ENCODE results near the gene SSBP3. TPM values are rescaled to one million over a fixed set of nuclear protein-coding genes. Genes with fewer than 3 reads are reported as not detected.

Gene SSBP3
- total RNA-seq, 2 donors from 2014 or later, result 63.8 to 76.5 TPM

- H3K36me3 ChIP-seq, result no peaks in the 10 kb centered on the region
- intact Hi-C loops (cut with DNase I), result no loop called here
- no peak overlapping the region for H3K4me3 ChIP-seq
- H3K27ac ChIP-seq, result no peak overlapping the region
- TF ChIP-seq, protein P1, sequence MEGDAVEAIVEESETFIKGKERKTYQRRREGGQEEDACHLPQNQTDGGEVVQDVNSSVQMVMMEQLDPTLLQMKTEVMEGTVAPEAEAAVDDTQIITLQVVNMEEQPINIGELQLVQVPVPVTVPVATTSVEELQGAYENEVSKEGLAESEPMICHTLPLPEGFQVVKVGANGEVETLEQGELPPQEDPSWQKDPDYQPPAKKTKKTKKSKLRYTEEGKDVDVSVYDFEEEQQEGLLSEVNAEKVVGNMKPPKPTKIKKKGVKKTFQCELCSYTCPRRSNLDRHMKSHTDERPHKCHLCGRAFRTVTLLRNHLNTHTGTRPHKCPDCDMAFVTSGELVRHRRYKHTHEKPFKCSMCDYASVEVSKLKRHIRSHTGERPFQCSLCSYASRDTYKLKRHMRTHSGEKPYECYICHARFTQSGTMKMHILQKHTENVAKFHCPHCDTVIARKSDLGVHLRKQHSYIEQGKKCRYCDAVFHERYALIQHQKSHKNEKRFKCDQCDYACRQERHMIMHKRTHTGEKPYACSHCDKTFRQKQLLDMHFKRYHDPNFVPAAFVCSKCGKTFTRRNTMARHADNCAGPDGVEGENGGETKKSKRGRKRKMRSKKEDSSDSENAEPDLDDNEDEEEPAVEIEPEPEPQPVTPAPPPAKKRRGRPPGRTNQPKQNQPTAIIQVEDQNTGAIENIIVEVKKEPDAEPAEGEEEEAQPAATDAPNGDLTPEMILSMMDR (IDR thresholded peaks at IDR 0.05), result no peak
- no peaks in the 10 kb centered on the region for H3K4me1 ChIP-seq
- H3K9ac ChIP-seq (ENCODE audit: low read depth in 2 of 2, low read length in 2 of 2), result no peak overlapping the region
- no peaks in the 10 kb centered on the region for H3K9me3 ChIP-seq
- DNase-seq, result no peak
- H3K27me3 ChIP-seq, result no peaks in the 10 kb centered on the region
Measured at GRCh38 chr1:54270543-54270942, 135.7 kb downstream of the SSBP3 start.

GRCh38 chr1:54268762-54269297 lies 137.4 kb downstream of the SSBP3 start:
- no peaks in the 10 kb centered on the region for H3K4me1 ChIP-seq
- intact Hi-C loops (cut with DNase I), result no loop called here
- no peak for DNase-seq

DNA sequence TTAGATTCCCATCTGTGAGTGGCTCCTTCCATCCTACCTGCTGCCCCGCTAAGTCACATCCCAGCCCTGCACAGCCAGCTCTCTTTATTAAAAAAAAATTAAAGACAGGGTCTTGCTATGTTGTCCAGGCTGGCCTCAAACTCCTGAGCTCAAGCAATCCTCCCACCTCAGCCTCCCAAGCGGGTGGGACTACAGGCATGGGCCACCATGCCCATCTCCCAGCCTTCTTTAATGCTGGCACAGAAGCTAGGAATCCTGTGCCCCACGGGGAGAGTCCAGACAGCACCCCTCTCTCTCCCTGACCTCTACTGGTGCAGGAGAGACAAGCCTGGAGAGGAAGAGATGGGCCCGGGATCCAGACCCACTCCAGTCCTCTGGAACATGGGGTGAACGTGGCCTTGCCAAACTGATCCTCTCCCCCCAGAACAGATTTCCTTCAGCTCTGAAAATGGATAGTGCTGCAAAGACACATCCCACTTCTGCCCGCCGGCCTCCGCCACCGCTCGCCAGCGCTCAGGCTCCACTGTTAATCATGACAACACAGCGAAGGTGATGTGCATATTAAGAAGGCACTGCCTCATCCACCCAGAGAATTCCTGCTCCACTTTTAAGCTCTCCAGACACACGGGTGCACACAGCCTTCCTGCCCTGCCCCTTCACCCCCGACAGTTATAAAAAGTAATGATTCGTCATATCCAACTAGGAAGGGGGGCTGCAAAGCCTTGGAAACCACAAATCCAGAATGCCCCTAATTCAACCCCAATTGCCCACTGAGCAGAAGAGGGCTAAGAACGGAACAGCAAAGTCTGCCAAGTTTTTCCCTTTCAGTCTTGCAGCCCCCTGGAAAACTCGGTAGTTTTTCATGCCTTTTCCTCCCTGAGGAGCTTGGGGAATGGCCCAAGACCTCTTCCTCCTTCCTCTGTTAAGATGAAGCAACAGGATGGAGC lies 138.1 kb downstream of the SSBP3 start:
- Histone ChIP-seq H3K27me3 (no peaks in the 10 kb centered on the region), H3K4me3 (no peak overlapping the region), H3K4me1 (no peaks in the 10 kb centered on the region), H3K36me3 (no peaks in the 10 kb centered on the region), H3K9me3 (no peaks in the 10 kb centered on the region), H3K27ac (no peak overlapping the region), H3K9ac (ENCODE audit: low read depth in 2 of 2, low read length in 2 of 2) (no peak overlapping the region)
- no peak for DNase-seq
- intact Hi-C loops (cut with DNase I), result no loop called here
- TF ChIP-seq, protein P1 (IDR thresholded peaks at IDR 0.05), result no peak

More at GRCh38 chr1:54268762-54269297, 137.4 kb downstream of the SSBP3 start:
- H3K9ac ChIP-seq (ENCODE audit: low read depth in 2 of 2, low read length in 2 of 2), result no peak overlapping the region
- no peaks in the 10 kb centered on the region for H3K36me3 ChIP-seq
- no peaks in the 10 kb centered on the region for H3K9me3 ChIP-seq
- no peak overlapping the region for H3K4me3 ChIP-seq
- TF ChIP-seq, protein P1 (IDR thresholded peaks at IDR 0.05), result no peak
- no peaks in the 10 kb centered on the region for H3K27me3 ChIP-seq
- no peak overlapping the region for H3K27ac ChIP-seq

GRCh38 chr1:54266908-54267307 lies 139.3 kb downstream of the SSBP3 start:
- intact Hi-C loops (cut with DNase I), result no loop called here
- no peak overlapping the region for H3K9ac ChIP-seq (ENCODE audit: low read depth in 2 of 2, low read length in 2 of 2)
- TF ChIP-seq, protein P1 (IDR thresholded peaks at IDR 0.05), result no peak
- H3K27me3 ChIP-seq, result no peaks in the 10 kb centered on the region
- no peaks in the 10 kb centered on the region for H3K9me3 ChIP-seq
- H3K4me1 ChIP-seq, result no peaks in the 10 kb centered on the region
- no peak overlapping the region for H3K27ac ChIP-seq
- no peak for DNase-seq
- H3K4me3 ChIP-seq, result no peak overlapping the region
- no peaks in the 10 kb centered on the region for H3K36me3 ChIP-seq

DNA sequence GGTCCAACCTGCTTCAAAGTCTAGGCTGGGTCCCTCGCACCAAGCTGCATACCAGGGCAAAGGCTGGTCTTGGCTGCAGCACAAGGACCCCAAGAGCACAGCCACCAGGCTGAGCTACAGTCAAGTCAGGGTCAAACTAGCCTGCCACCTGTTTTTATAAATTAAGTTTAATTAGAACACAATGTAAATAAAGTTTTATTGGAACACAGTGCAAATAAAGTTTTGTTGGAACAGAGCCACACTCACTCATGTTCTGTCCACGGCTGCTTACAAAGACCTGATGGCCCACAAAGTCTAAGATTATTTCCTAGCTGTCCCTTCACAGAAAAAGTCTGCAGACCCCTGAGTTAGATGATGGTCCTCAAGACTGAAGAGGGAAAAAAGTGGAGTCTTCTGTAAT lies 140.0 kb downstream of the SSBP3 start:
- Histone ChIP-seq H3K9me3 (no peaks in the 10 kb centered on the region), H3K4me3 (no peak overlapping the region), H3K27me3 (no peaks in the 10 kb centered on the region), H3K27ac (no peak overlapping the region), H3K4me1 (no peaks in the 10 kb centered on the region), H3K36me3 (no peaks in the 10 kb centered on the region), H3K9ac (ENCODE audit: low read depth in 2 of 2, low read length in 2 of 2) (no peak overlapping the region)
- intact Hi-C loops (cut with DNase I), result no loop called here
- TF ChIP-seq, protein P1 (IDR thresholded peaks at IDR 0.05), result no peak
- DNase-seq, result no peak
